ENCODE data around the gene CTAG2. TPM values are rescaled to one million over a fixed set of nuclear protein-coding genes. Genes with fewer than 3 reads are reported as not detected.

CTAG2 gene
- total and polyA plus RNA-seq, 10 of the 15 experiments (the other 5 are each of a cell fraction or from before 2014, with no cell fraction given): 0.73 TPM; not detected in 9

DNA sequence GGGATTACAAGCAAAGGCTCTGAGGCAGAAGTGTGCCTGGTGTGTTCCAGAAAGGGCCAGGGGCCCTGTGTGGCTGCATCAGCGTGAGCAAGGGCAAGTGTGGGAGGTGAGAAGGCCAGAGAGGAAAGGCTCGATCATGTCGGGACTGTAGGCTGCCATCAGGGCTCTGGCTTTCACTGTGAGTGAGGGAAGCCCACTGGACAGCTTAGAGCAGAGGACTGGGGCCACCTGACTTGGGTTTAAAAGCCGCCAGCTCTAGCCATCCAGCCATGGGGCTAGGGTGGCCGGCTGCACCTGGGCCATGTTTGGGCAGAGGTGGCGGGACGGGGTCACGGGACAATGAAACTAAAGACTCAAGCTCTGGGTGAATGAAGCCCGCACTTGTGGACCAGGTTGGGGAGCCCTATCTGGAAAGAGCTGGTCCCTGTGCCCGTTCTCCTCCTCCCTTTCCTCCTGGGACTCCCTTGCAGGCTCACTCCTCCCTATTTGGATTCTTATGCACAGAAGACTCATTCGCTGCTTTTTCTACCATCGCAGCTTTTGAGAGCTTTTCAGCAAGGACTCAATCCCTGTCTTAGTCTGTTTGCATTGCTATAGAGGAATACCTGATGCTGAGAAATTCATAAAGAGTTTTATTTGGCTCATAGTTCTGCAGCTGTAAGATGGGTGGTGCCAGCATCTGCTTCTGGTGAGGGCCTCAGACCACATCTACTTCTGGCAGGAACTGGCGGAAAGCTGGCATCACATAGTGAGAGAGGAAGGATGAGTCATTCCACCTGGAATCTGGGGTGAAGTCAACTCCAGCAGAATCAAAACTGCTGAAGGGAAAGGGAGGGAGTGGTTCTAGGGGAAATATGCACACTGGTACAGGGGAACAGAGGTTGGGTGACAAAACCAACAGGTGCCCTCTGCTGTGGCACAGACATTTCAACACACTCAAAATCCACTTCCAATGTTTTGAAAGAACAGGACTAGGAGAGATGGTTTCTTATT lies 49.6 kb downstream of the CTAG2 start:
- CTCF ChIA-PET: no interaction called here
- Histone ChIP-seq H2AFZ (ENCODE audit: control insufficient read depth, low read depth, low read length) (no peak overlapping the region), H3K4me1 (ENCODE audit: control insufficient read depth, insufficient read depth, low read length) (no peaks in the 10 kb centered on the region), H3K36me3 (ENCODE audit: control insufficient read depth in 2 of 2, insufficient read depth in 2 of 2, low read length in 1 of 2) (no peaks in the 10 kb centered on the region), H3K4me3 (no peak overlapping the region), H3K27me3 (replicated peaks in 1 of 2; ENCODE audit: control insufficient read depth in 2 of 2, insufficient read depth in 2 of 2, low read length in 1 of 2) (no peaks in the 10 kb centered on the region), H3K9me3 (replicated peaks; ENCODE audit: control insufficient read depth, insufficient read depth, low read length) (no peaks in the 10 kb centered on the region; the same call in 2 of the 3 replicates), H3K4me2 (ENCODE audit: control insufficient read depth, insufficient read depth) (no peak overlapping the region), H3K9ac (ENCODE audit: control insufficient read depth, insufficient read depth, low read length) (no peak overlapping the region), H3K79me2 (ENCODE audit: control insufficient read depth, insufficient read depth, low read length) (no peaks in the 10 kb centered on the region), H4K20me1 (ENCODE audit: control insufficient read depth, insufficient read depth) (no peaks in the 10 kb centered on the region), H3K27ac (ENCODE audit: control insufficient read depth, insufficient read depth) (no peak overlapping the region)
- BruUV-seq (replicated peaks): no TSS peak
- POLR2A ChIA-PET: no interaction called here
- intact Hi-C loops (cut with micrococcal nuclease; ENCODE audit: unreplicated experiment) (no loop called here), in situ Hi-C loops (cut with MboI) (no loop called here)
- ATAC-seq: no peak
- SMC1A ChIA-PET (ENCODE audit: uncharacterized antibody, unreplicated experiment): no interaction called here
- RAD21 ChIA-PET (ENCODE audit: unreplicated experiment): no interaction called here
- FAIRE-seq: no peak
- 31% methylated on average over 13 of the region's 13 CpGs for WGBS (ENCODE audit: insufficient coverage, insufficient replicate concordance, low lambda C conversion rate, missing lambda C conversion rate)
- DNase-seq (ENCODE audit: low read depth, low spot score): no peak
- TF ChIP-seq SMARCA5 (IDR thresholded peaks at IDR 0.05) (no peak), NFYB (IDR thresholded peaks at IDR 0.05; ENCODE audit: insufficient read depth, low read depth, low read length) (no peak), RCOR1 (conservative IDR thresholded peaks at IDR 0.05; ENCODE audit: low read depth, low read length) (no peak), RELA (IDR thresholded peaks at IDR 0.05; ENCODE audit: borderline replicate concordance, partially characterized antibody) (no peak), BACH1 (IDR thresholded peaks at IDR 0.05; ENCODE audit: borderline replicate concordance) (no peak), GATAD2B (conservative IDR thresholded peaks at IDR 0.05; ENCODE audit: low read depth) (no peak), WRNIP1 (IDR thresholded peaks at IDR 0.05; ENCODE audit: borderline replicate concordance, low read depth, low read length) (no peak), TBL1XR1 (IDR thresholded peaks at IDR 0.05; ENCODE audit: low read depth, low read length) (no peak), CBX3 (IDR thresholded peaks at IDR 0.05; ENCODE audit: borderline replicate concordance, low read depth) (no peak), PKNOX1 (IDR thresholded peaks at IDR 0.05) (no peak), MTA3 (IDR thresholded peaks at IDR 0.05; ENCODE audit: borderline replicate concordance, low read length) (no peak), RB1 (IDR thresholded peaks at IDR 0.05; ENCODE audit: borderline replicate concordance) (no peak), IKZF2 (IDR thresholded peaks at IDR 0.05) (no peak), MAX (IDR thresholded peaks at IDR 0.05; ENCODE audit: low read depth, low read length) (no peak), ASH2L (IDR thresholded peaks at IDR 0.05; ENCODE audit: borderline replicate concordance, low read depth) (no peak)
- TF ChIP-seq, protein P1, sequence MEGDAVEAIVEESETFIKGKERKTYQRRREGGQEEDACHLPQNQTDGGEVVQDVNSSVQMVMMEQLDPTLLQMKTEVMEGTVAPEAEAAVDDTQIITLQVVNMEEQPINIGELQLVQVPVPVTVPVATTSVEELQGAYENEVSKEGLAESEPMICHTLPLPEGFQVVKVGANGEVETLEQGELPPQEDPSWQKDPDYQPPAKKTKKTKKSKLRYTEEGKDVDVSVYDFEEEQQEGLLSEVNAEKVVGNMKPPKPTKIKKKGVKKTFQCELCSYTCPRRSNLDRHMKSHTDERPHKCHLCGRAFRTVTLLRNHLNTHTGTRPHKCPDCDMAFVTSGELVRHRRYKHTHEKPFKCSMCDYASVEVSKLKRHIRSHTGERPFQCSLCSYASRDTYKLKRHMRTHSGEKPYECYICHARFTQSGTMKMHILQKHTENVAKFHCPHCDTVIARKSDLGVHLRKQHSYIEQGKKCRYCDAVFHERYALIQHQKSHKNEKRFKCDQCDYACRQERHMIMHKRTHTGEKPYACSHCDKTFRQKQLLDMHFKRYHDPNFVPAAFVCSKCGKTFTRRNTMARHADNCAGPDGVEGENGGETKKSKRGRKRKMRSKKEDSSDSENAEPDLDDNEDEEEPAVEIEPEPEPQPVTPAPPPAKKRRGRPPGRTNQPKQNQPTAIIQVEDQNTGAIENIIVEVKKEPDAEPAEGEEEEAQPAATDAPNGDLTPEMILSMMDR (IDR thresholded peaks at IDR 0.05 in 2 of 3, conservative IDR thresholded peaks at IDR 0.05 in 1 of 3; ENCODE audit: control insufficient read depth in 2 of 3, extremely low read depth in 1 of 3, insufficient read depth in 1 of 3, low read depth in 3 of 3, low read length in 3 of 3): no peak
- TF ChIP-seq, protein P2, sequence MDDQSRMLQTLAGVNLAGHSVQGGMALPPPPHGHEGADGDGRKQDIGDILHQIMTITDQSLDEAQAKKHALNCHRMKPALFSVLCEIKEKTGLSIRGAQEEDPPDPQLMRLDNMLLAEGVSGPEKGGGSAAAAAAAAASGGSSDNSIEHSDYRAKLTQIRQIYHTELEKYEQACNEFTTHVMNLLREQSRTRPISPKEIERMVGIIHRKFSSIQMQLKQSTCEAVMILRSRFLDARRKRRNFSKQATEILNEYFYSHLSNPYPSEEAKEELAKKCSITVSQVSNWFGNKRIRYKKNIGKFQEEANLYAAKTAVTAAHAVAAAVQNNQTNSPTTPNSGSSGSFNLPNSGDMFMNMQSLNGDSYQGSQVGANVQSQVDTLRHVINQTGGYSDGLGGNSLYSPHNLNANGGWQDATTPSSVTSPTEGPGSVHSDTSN (IDR thresholded peaks at IDR 0.05; ENCODE audit: insufficient replicate concordance, low read depth, low read length): no peak
- TF ChIP-seq, protein P3, sequence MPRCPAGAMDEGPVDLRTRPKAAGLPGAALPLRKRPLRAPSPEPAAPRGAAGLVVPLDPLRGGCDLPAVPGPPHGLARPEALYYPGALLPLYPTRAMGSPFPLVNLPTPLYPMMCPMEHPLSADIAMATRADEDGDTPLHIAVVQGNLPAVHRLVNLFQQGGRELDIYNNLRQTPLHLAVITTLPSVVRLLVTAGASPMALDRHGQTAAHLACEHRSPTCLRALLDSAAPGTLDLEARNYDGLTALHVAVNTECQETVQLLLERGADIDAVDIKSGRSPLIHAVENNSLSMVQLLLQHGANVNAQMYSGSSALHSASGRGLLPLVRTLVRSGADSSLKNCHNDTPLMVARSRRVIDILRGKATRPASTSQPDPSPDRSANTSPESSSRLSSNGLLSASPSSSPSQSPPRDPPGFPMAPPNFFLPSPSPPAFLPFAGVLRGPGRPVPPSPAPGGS (IDR thresholded peaks at IDR 0.05; ENCODE audit: borderline replicate concordance, insufficient read depth, low read depth, low read length, poor library complexity, severe bottlenecking): no peak
